ENCODE data around the gene BCL2L12.

BCL2L12 gene

GRCh38 chr19:49664171-49665035 lies 1.3 kb upstream of the BCL2L12 start:
- DNase-seq, result peak; percentile 94

- DNase-seq, result no peak
These were observed 740 bp upstream of the BCL2L12 start for GRCh38 chr19:49665036-49665350.

GRCh38 chr19:49666120-49666444 lies 349 bp downstream of the BCL2L12 start:
- no peak for DNase-seq

- no peak for DNase-seq
These were observed 1.7 kb downstream of the BCL2L12 start for GRCh38 chr19:49667473-49667872.

GRCh38 chr19:49669516-49669915 lies 3.8 kb downstream of the BCL2L12 start:
- no peak for DNase-seq

GRCh38 chr19:49672131-49672919 lies 6.6 kb downstream of the BCL2L12 start:
- DNase-seq, result peak; percentile 75

GRCh38 chr19:49676136-49676783 lies 10.5 kb downstream of the BCL2L12 start:
- no peak for DNase-seq

- DNase-seq, result peak; percentile 97
These were observed 11.1 kb downstream of the BCL2L12 start for GRCh38 chr19:49676784-49677230.

GRCh38 chr19:49677231-49677900 lies 11.6 kb downstream of the BCL2L12 start, which contains the start of gene PRMT1:
Gene PRMT1, plus strand, starts transcription at chr19:49677271. Its CDS starts 10 bp downstream, at chr19:49677281.
- DNase-seq, result no peak

- peak; percentile 80 for DNase-seq
These were observed 12.4 kb downstream of the BCL2L12 start for GRCh38 chr19:49677901-49678674.

- no peak for DNase-seq
These were observed 13.4 kb downstream of the BCL2L12 start for GRCh38 chr19:49678985-49679770.

- no peak for DNase-seq
These were observed 14.2 kb downstream of the BCL2L12 start for GRCh38 chr19:49679771-49680413.

GRCh38 chr19:49680421-49681351 lies 15.0 kb downstream of the BCL2L12 start:
- DNase-seq, result peak; percentile 95

- DNase-seq, result no peak
These were observed 16.1 kb downstream of the BCL2L12 start for GRCh38 chr19:49681830-49682229.

- no peak for DNase-seq
These were observed 16.5 kb downstream of the BCL2L12 start for GRCh38 chr19:49682274-49682673.

- DNase-seq, result no peak
These were observed 18.1 kb downstream of the BCL2L12 start for GRCh38 chr19:49683814-49684250.

GRCh38 chr19:49684251-49684982 lies 18.7 kb downstream of the BCL2L12 start:
- DNase-seq, result no peak

- DNase-seq, result no peak
These were observed 19.3 kb downstream of the BCL2L12 start for GRCh38 chr19:49684983-49685553.
